COLO668 (cell line): ENCODE results near the gene SHBG.
"Not testable (repeated sequence)": the region's sequence is repeated elsewhere in the genome, so short reads cannot be mapped to it uniquely, and the experiment has no call there.

ENCODE experiments used
- DNase-seq: peaks from one replicate; lab custom pipeline; 2025; ENCODE audit not compliant: unreplicated experiment; lab: John Stamatoyannopoulos, UW

SHBG gene

DNA sequence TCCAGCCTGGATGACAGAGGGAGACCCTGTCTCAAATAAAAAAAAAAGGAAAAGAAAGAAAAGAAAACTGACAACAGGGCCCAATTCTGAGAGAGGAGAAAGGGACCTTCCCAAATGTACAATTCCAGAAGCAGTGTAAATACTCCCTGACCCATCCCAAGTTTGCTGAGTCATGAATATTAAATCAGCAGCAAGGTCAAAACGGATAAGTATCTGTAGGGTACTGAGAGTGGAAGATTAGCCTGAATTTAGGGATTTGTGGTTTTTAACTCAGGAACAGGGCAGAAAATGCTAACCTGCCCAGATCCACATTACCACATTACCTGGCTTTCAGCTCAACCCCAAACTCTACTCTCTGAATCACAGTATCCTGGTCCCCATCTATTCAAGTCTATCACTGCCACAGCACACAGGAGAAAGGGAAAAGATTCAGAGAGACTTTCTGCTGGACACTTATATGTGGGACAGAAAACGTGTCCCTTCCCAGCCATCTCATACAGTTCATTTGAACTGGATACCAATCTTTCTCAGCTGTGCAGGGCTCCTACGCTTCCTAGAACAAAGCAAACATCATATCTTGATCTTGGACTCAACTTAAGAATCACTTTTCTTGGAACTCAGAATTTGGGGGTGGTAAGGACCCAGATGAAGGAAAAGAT, 18.2 kb upstream of the SHBG start:
- DNase-seq, result no peak

DNA sequence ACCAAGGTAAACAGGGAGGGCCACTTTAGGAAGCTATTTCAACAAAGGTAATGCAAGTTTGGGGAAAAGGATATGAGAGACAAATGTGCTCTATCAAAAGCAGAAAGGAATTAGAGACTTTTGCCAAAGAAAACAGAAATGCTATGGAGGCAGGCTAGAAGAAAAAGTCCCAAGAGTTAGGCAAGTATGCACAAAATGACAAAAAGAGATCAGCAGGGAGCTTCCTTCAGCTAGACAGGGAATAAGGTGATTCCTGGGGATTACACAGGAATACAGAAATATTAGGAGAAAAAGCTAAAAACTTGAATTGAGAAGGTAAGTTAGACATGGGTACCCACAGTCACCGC, 17.7 kb upstream of the SHBG start:
- DNase-seq, result no peak

DNA sequence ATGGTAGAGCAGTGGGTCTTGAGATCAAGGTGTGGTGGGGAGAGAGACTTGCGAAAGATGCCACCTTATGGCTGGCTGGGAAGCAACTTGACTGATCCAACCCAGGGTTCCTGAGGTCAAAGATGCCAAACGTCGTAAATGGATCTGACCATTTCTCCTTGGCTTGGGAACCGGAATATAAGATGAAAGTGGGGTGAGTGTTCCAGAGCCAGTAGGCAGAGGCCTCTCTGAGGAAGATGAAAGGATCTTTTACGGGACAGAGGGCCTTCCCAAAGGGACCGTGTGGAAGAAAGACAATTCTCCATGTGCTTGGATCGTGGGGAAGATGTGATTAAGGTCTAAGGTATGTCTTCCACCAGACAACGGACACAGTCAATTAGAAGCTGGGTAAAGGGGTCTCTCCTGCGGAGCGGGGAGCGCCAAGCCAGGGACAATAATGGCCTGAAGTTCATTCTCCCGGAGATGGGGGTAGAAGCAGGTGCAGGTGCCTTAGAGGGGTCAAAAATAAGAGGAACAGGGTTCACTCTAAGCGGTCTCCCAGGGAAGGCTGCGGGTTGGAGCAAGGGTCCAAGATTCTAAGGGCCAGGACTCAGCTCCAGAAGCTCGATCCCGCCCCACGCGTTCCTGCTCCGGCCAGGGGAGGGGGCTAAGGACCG, 16.0 kb upstream of the SHBG start:
- DNase-seq, result no peak

GRCh38 chr17:7614425-7615264, 15.3 kb upstream of the SHBG start, which contains the start of gene FXR2:
FXR2 (minus strand) TSS chr17:7614897; CDS start chr17:7614532, 365 bp downstream.
- peak; percentile 96 for DNase-seq

DNA sequence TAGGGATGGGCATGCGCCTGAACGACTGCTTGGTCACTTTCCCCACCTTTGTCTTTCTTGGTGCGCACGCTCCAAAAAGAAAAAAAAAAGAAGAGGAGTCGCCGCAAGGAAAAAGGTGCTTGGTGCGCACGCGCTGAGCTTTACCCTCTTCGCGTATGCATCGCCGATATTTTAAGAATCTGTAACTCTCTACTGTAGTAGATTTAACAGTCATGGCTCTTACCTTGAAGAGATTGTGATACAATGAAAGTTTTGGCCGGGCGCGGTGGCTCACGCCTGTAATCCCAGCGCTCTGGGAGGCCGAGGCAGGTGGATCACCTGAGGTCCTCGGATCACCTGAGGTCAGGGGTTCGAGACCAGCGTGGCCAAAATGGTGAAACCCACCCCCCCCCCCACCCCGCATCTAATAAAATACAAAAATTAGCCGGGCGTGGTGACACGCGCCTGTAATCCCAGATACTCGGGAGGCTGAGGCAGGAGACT, 14.6 kb upstream of the SHBG start:
- DNase-seq, result no peak

- DNase-seq, result no peak
Observed at GRCh38 chr17:7618608-7619007, 11.3 kb upstream of the SHBG start.

- no peak for DNase-seq
Observed at GRCh38 chr17:7620835-7621234, 9.1 kb upstream of the SHBG start.

DNA sequence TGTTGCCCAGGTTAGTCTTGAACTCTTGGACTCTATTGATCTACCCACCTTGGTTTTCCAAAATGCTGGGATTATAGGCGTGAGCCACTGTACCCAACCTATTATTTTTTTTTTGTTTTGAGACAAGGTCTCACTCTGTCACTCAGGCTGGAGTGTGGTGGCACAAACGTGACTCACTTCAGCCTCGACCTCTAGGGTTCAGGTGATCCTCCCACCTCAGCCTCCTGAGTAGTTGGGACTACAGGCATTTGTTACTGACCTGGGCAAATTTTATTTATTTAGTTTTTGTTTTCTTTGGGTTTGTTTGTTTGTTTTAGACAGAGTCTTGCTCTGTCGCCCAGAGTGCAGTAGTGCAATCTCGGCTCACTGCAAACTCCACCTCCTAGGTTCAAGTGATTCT, 6.3 kb upstream of the SHBG start:
- no peak for DNase-seq

DNA sequence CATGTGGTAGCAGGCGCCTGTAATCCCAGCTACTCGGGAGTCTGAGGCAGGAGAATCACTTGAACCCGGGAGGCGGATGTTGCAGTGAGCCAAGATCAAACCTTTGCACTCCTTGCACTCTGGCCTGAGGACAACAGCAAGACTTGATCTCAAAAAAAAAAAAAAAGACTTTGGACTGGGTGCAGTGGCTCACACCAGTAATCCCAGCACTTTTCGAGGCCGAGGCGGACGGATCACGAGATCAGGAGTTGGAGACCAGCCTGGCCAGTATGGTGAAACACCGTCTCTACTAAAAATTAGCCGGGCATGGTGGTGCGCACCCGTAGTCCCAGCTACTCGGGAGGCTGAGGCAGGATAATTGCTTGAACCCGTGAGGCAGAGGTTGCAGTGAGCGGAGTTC, 4.2 kb upstream of the SHBG start:
- not testable (repeated sequence) for DNase-seq

GRCh38 chr17:7626307-7626706, 3.6 kb upstream of the SHBG start:
- no peak for DNase-seq

- no peak for DNase-seq
Observed at GRCh38 chr17:7626956-7627249, 3.0 kb upstream of the SHBG start.

- DNase-seq, result peak; percentile 77
Observed at GRCh38 chr17:7627250-7628121, 2.4 kb upstream of the SHBG start, which contains the start of gene SAT2. SAT2 (minus strand) TSS chr17:7627821; CDS start chr17:7627635, 186 bp downstream.

- DNase-seq, result no peak
Observed at GRCh38 chr17:7631398-7632380, 1.8 kb downstream of the SHBG start.

DNA sequence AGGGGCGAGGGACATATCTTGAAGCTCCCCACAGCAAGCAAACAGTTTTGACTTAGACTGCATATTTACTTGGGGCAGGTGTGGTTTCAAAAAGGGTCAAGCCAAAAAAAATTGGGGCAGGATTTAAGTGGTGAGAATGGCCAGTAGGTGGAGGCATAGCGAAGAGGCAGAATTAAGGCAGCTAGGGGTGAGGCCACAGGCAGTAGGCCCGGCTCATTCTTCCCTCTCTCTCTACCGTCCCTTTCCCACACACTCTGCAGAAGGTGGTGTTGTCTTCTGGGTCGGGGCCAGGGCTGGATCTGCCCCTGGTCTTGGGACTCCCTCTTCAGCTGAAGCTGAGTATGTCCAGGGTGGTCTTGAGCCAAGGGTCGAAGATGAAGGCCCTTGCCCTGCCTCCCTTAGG, 2.6 kb downstream of the SHBG start:
- DNase-seq, result peak; percentile 2

DNA sequence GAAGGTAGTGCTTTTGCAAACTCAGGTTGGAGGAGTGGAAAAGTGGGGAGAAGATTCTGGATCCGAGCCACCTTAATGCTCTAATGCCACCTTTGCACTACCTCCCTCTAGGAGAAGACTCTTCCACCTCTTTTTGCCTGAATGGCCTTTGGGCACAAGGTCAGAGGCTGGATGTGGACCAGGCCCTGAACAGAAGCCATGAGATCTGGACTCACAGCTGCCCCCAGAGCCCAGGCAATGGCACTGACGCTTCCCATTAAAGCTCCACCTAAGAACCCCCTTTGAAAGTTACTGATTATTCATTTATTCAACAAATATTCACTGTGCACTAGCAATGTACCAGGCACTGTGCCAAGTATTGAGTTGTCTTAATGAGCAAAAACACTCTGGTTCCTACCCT, 3.2 kb downstream of the SHBG start:
- no peak for DNase-seq

DNA sequence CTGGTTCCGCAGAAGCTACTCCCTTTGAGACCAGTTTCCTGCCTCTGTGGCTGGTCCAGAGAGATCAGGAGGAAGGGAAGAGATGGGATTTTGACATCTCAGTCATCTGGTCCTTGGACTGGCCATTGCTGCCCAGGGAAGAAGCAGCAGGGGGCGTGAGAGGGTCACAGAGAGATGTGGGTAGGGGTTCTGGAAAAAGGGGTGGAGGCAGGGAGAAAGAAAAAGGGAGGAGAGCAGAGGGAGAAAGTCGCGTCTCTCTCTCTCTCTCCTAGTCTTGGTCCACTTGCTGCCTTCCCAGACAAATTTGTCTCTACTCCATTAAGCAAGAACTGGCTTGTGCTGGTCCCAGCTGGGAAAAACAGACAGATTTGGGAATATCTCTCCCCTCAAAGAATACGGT, 4.4 kb downstream of the SHBG start:
- no peak for DNase-seq

GRCh38 chr17:7636163-7636562, 6.2 kb downstream of the SHBG start:
- DNase-seq, result no peak

DNA sequence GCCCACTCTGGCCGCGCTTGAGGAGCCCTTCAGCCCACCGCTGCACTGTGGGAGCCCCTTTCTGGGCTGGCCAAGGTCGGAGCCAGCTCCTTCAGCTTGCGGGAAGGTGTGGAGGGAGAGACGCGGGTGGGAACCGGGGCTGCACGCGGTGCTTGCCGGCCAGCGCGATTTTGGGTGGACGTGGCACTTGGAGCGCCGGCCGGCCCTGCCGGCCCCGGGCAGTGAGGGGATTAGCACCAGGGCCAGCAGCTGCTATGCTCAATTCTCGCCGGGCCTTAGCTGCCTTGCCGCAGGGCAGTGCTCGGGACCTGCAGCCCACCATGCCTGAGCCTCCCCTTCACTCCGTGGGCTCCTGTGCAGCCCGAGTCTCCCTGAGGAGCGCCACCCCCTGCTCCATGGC, 10.8 kb downstream of the SHBG start:
- no peak for DNase-seq

- not testable (repeated sequence) for DNase-seq
Observed at GRCh38 chr17:7641635-7642034, 11.7 kb downstream of the SHBG start.

GRCh38 chr17:7644775-7645174, 14.8 kb downstream of the SHBG start:
- no peak for DNase-seq
